ENCODE measurements around the gene DNAH1. TPM values are rescaled to one million over a fixed set of nuclear protein-coding genes. Genes with fewer than 3 reads are reported as not detected.

The DNAH1 gene
- total and polyA plus RNA-seq, 3 donors from 2014 or later: 40.0 to 50.4 (median 49.1) TPM

GRCh38 chr3:52293491-52294319 is 22.4 kb upstream of the DNAH1 start:
- Histone ChIP-seq H3K4me3 (no peak overlapping the region), H3K27ac (no peak overlapping the region), H3K9me3 (no peaks in the 10 kb centered on the region), H3K27me3 (no peaks in the 10 kb centered on the region), H3K4me1 (peaks cover 22% of the 10 kb centered on the region), H3K36me3 (ENCODE audit: low read depth, missing control alignments) (no peaks in the 10 kb centered on the region)
- intact Hi-C loops (cut with DNase I; ENCODE audit: low total_unique reads): loop anchor here (5.0 kb wide), 1 partner anchor 49 kb away; no protein-coding TSS in a partner anchor
- TF ChIP-seq POLR2A (IDR thresholded peaks at IDR 0.05) (no peak), CTCF (IDR thresholded peaks at IDR 0.05) (no peak)
- DNase-seq: no peak
- 76 to 82% methylated on average over 14 to 17 of the region's 17 CpGs for WGBS, 2 donors

- intact Hi-C loops (cut with DNase I; ENCODE audit: low total_unique reads): loop anchor here (5.0 kb wide), 1 partner anchor 48 kb away; no protein-coding TSS in a partner anchor
- peaks cover 24% of the 10 kb centered on the region for H3K4me1 ChIP-seq
- no peak overlapping the region for H3K27ac ChIP-seq
- no peak for TF ChIP-seq CTCF (IDR thresholded peaks at IDR 0.05)
- TF ChIP-seq POLR2A (IDR thresholded peaks at IDR 0.05): no peak
- H3K9me3 ChIP-seq: no peaks in the 10 kb centered on the region
- no peaks in the 10 kb centered on the region for H3K36me3 ChIP-seq (ENCODE audit: low read depth, missing control alignments)
- DNase-seq: no peak
- 81 to 82% methylated on average over 11 of the region's 11 CpGs for WGBS, 2 donors
- H3K4me3 ChIP-seq: no peak overlapping the region
- H3K27me3 ChIP-seq: no peaks in the 10 kb centered on the region
These were observed 21.6 kb upstream of the DNAH1 start for GRCh38 chr3:52294320-52295150.

GRCh38 chr3:52295671-52296208 is 20.4 kb upstream of the DNAH1 start:
- TF ChIP-seq POLR2A (IDR thresholded peaks at IDR 0.05) (no peak), CTCF (IDR thresholded peaks at IDR 0.05) (no peak)
- Histone ChIP-seq H3K4me3 (no peak overlapping the region), H3K9me3 (no peaks in the 10 kb centered on the region), H3K27ac (no peak overlapping the region), H3K4me1 (peaks cover 35% of the 10 kb centered on the region), H3K36me3 (ENCODE audit: low read depth, missing control alignments) (no peaks in the 10 kb centered on the region), H3K27me3 (no peaks in the 10 kb centered on the region)
- no peak for DNase-seq
- intact Hi-C loops (cut with DNase I; ENCODE audit: low total_unique reads): no loop called here
- WGBS, 2 donors: 92 to 93% methylated on average over 5 of the region's 5 CpGs

GRCh38 chr3:52297242-52298148 is 18.6 kb upstream of the DNAH1 start:
- Histone ChIP-seq H3K27ac (no peak overlapping the region), H3K36me3 (ENCODE audit: low read depth, missing control alignments) (no peaks in the 10 kb centered on the region), H3K4me3 (no peak overlapping the region), H3K4me1 (peaks cover 39% of the 10 kb centered on the region), H3K9me3 (no peaks in the 10 kb centered on the region), H3K27me3 (no peaks in the 10 kb centered on the region)
- TF ChIP-seq CTCF (IDR thresholded peaks at IDR 0.05) (no peak), POLR2A (IDR thresholded peaks at IDR 0.05) (no peak)
- intact Hi-C loops (cut with DNase I; ENCODE audit: low total_unique reads): no loop called here
- no peak for DNase-seq
- 67 to 70% methylated on average over 9 to 11 of the region's 11 CpGs for WGBS, 2 donors

All from testis (tissue), 3 donors.